Activated B cell treated with CpG ODN at 0.5 μM for 24 hours (primary cell): ENCODE measurements around the gene RCOR1. TPM values are rescaled to one million over a fixed set of nuclear protein-coding genes. Genes with fewer than 3 reads are reported as not detected.
A peak's percentile ranks its signal among the peaks of the same experiment; 100 is the strongest.
"Not testable (repeated sequence)": the region's sequence is repeated elsewhere in the genome, so short reads cannot be mapped to it uniquely, and the experiment has no call there.

ENCODE experiments used
- ATAC-seq: fragments of 200-7000 bp; cut with Tn5 transposase; one replicate; pipeline ENCODE4 v1.10.0; 2021; ENCODE audit warnings: low read depth, mild to moderate bottlenecking, moderate library complexity
- CTCF ChIA-PET: fragments of 350-600 bp; sonication (Branson Sonifier 250); formaldehyde crosslinking; loops from one replicate; lab custom pipeline; 2021; ENCODE audit warnings: antibody characterized with exemption; lab: Charles Lee
- POLR2A ChIA-PET: fragments of 350-600 bp; sonication (Branson Sonifier 250); formaldehyde crosslinking; loops from one replicate; lab custom pipeline; 2021; ENCODE audit warnings: antibody characterized with exemption; lab: Charles Lee
- DNase-seq: peaks from one replicate; pipeline ENCODE4 v3.0.0; 2022
- H3K27ac Mint-ChIP-seq: one replicate; pipeline ENCODE4 v1.8.0; 2020; ENCODE audit warnings: mixed read lengths
- H3K27me3 Mint-ChIP-seq: one replicate; pipeline ENCODE4 v1.8.0; 2021; ENCODE audit warnings: mixed read lengths
- H3K36me3 Mint-ChIP-seq: one replicate; pipeline ENCODE4 v1.8.0; 2021; ENCODE audit warnings: low read depth, mixed read lengths
- H3K4me1 Mint-ChIP-seq: one replicate; pipeline ENCODE4 v1.8.0; 2021; ENCODE audit warnings: mixed read lengths
- H3K4me3 Mint-ChIP-seq: one replicate; pipeline ENCODE4 v1.8.0; 2020; ENCODE audit warnings: mild to moderate bottlenecking, mixed read lengths
- H3K9me3 Mint-ChIP-seq: one replicate; pipeline ENCODE4 v1.8.0; 2020; ENCODE audit warnings: mixed read lengths
- CTCF ChIP-seq: fragments of 200-600 bp; IDR thresholded peaks from one replicate; pipeline ENCODE4 v1.8.0; 2022; ENCODE audit warnings: antibody characterized with exemption, mild to moderate bottlenecking
- intact Hi-C: fragments of 100-400 bp; cut with micrococcal nuclease; formaldehyde crosslinking; loops from one replicate; pipeline ENCODE4 v1.15.1; 2024
- total RNA-seq: library from RNA; stranded (reverse); gene quantifications from 2 replicates; pipeline ENCODE4 v1.2.3, GENCODE V29; 2022

RCOR1 gene
- total RNA-seq, 1 donor from 2014 or later = 23.0 TPM

- Mint-ChIP-seq H3K9me3 (no peaks in the 10 kb centered on the region), H3K4me3 (peak overlapping the region; percentile 44), H3K4me1 (peaks cover 18% of the 10 kb centered on the region), H3K36me3 (no peaks in the 10 kb centered on the region), H3K27me3 (no peaks in the 10 kb centered on the region), H3K27ac (peak overlapping the region; percentile 59)
- POLR2A ChIA-PET = interaction anchor here (0.6 to 1.2 kb wide), 4 partner anchors 8 to 127 kb away, joined by 3 to 6 read pairs (median 4); no protein-coding TSS in a partner anchor
- CTCF ChIA-PET = interaction anchor here (2.4 kb wide), 1 partner anchor 49 kb away, joined by 6 read pairs; no protein-coding TSS in a partner anchor
- TF ChIP-seq CTCF = no peak
- intact Hi-C loops = no loop called here
- ATAC-seq = peak; percentile 89
- DNase-seq = no peak
These were observed 18.8 kb upstream of the RCOR1 start for GRCh38 chr14:102573591-102574046.

GRCh38 chr14:102574281-102575159 lies 17.9 kb upstream of the RCOR1 start:
- CTCF ChIA-PET = interaction anchor here (2.4 kb wide), 1 partner anchor 50 kb away, joined by 6 read pairs; no protein-coding TSS in a partner anchor
- peaks cover 18% of the 10 kb centered on the region for H3K4me1 Mint-ChIP-seq
- H3K27me3 Mint-ChIP-seq = no peaks in the 10 kb centered on the region
- H3K36me3 Mint-ChIP-seq = no peaks in the 10 kb centered on the region
- ATAC-seq (no peak), DNase-seq (no peak)
- no peak for TF ChIP-seq CTCF
- H3K4me3 Mint-ChIP-seq = no peak overlapping the region
- no peaks in the 10 kb centered on the region for H3K9me3 Mint-ChIP-seq
- intact Hi-C loops = no loop called here
- POLR2A ChIA-PET = no interaction called here
- H3K27ac Mint-ChIP-seq = no peak overlapping the region

GRCh38 chr14:102575160-102575845 lies 17.1 kb upstream of the RCOR1 start:
- CTCF ChIA-PET = no interaction called here
- Mint-ChIP-seq H3K4me1 (peaks cover 18% of the 10 kb centered on the region), H3K36me3 (no peaks in the 10 kb centered on the region), H3K9me3 (no peaks in the 10 kb centered on the region), H3K27me3 (no peaks in the 10 kb centered on the region), H3K27ac (no peak overlapping the region), H3K4me3 (no peak overlapping the region)
- TF ChIP-seq CTCF = no peak
- intact Hi-C loops = no loop called here
- POLR2A ChIA-PET = no interaction called here
- ATAC-seq = no peak
- no peak for DNase-seq

GRCh38 chr14:102575846-102576428 lies 16.5 kb upstream of the RCOR1 start:
- H3K36me3 Mint-ChIP-seq, CTCF ChIA-PET, H3K27ac Mint-ChIP-seq, H3K9me3 Mint-ChIP-seq, DNase-seq, ATAC-seq, H3K27me3 Mint-ChIP-seq, POLR2A ChIA-PET, H3K4me3 Mint-ChIP-seq, intact Hi-C loops: not testable (repeated sequence)
- peaks cover 18% of the 10 kb centered on the region for H3K4me1 Mint-ChIP-seq

GRCh38 chr14:102578821-102579220 lies 13.6 kb upstream of the RCOR1 start:
- DNase-seq (no peak), ATAC-seq (no peak)
- Mint-ChIP-seq H3K9me3 (no peaks in the 10 kb centered on the region), H3K36me3 (no peaks in the 10 kb centered on the region), H3K4me1 (peaks cover 10% of the 10 kb centered on the region), H3K27me3 (peaks cover 3% of the 10 kb centered on the region), H3K27ac (no peak overlapping the region), H3K4me3 (no peak overlapping the region)
- intact Hi-C loops = loop anchor here (1.0 kb wide), 1 partner anchor 47 kb away; no protein-coding TSS in a partner anchor
- TF ChIP-seq CTCF = no peak
- POLR2A ChIA-PET = interaction anchor here (1.0 kb wide), 1 partner anchor 13 kb away, joined by 5 read pairs; no protein-coding TSS in a partner anchor
- CTCF ChIA-PET = no interaction called here
